B cell (primary cell): ENCODE results near the gene KIAA0408.

Source experiments
- EZH2 ChIP-seq: IDR thresholded peaks from 2 replicates; pipeline ENCODE4 v1.6.1; 2012; ENCODE audit warnings: borderline replicate concordance, low read depth, mild to moderate bottlenecking, moderate library complexity, low read length; ENCODE audit not compliant: insufficient read depth, poor library complexity, severe bottlenecking
- TF ChIP-seq, protein P1 (sequence below): fragments of 200-600 bp; IDR thresholded peaks from one replicate; pipeline ENCODE4 v1.8.0; 2022; ENCODE audit warnings: antibody characterized with exemption, mild to moderate bottlenecking

GRCh38 chr6:127452803-127453202, 6.4 kb downstream of the KIAA0408 start:
- TF ChIP-seq, protein P1, sequence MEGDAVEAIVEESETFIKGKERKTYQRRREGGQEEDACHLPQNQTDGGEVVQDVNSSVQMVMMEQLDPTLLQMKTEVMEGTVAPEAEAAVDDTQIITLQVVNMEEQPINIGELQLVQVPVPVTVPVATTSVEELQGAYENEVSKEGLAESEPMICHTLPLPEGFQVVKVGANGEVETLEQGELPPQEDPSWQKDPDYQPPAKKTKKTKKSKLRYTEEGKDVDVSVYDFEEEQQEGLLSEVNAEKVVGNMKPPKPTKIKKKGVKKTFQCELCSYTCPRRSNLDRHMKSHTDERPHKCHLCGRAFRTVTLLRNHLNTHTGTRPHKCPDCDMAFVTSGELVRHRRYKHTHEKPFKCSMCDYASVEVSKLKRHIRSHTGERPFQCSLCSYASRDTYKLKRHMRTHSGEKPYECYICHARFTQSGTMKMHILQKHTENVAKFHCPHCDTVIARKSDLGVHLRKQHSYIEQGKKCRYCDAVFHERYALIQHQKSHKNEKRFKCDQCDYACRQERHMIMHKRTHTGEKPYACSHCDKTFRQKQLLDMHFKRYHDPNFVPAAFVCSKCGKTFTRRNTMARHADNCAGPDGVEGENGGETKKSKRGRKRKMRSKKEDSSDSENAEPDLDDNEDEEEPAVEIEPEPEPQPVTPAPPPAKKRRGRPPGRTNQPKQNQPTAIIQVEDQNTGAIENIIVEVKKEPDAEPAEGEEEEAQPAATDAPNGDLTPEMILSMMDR: no peak
- no peak for TF ChIP-seq EZH2
